CD4-positive, alpha-beta T cell (primary cell): ENCODE data around the gene FLRT1. TPM values are rescaled to one million over a fixed set of nuclear protein-coding genes. Genes with fewer than 3 reads are reported as not detected.

Source experiments
- ATAC-seq: fragments of 200-7000 bp; cut with Tn5 transposase; one replicate; pipeline ENCODE4 v1.10.0; 2022; ENCODE audit warnings: mild to moderate bottlenecking; ENCODE audit not compliant: poor library complexity
- CTCF ChIA-PET: fragments of 350-600 bp; sonication (Branson Sonifier 250); formaldehyde crosslinking; loops from one replicate; lab custom pipeline; 2021; ENCODE audit warnings: antibody characterized with exemption, inconsistent platforms; lab: Charles Lee
- POLR2A ChIA-PET: fragments of 350-600 bp; sonication (Branson Sonifier 250); formaldehyde crosslinking; loops from one replicate; lab custom pipeline; 2021; ENCODE audit warnings: antibody characterized with exemption, inconsistent platforms; lab: Charles Lee
- DNase-seq, 14 experiments: peaks; one replicate each; pipeline ENCODE4 v3.0.0-alpha.2; 2013 to 2020; ENCODE audit warnings: mixed read lengths in 2 of 14
- H3K27ac ChIP-seq, 2 donors: one replicate each; pipeline versions ENCODE4 v1.5.1 to v1.7.0; 2013; ENCODE audit warnings: low read length in 2 of 2, low read depth in 1 of 2, mild to moderate bottlenecking in 1 of 2
- H3K27me3 ChIP-seq, 2 experiments: 1 replicate in 1 of 2; 2 replicates in 1 of 2; pipeline versions ENCODE4 v1.6.1 to v1.7.0; 2013; ENCODE audit warnings: low read length in 2 of 2, control low read depth in 1 of 2, mild to moderate bottlenecking in 1 of 2, moderate library complexity in 1 of 2; ENCODE audit not compliant: insufficient read depth in 2 of 2, control insufficient read depth in 1 of 2
- H3K36me3 ChIP-seq: one replicate; pipeline ENCODE4 v1.6.1; 2013; ENCODE audit warnings: low read length, control low read depth; ENCODE audit not compliant: insufficient read depth
- H3K4me1 ChIP-seq: one replicate; pipeline ENCODE4 v1.6.1; 2013; ENCODE audit warnings: low read length, control low read depth; ENCODE audit not compliant: insufficient read depth
- H3K4me3 ChIP-seq: one replicate; pipeline ENCODE4 v1.5.1; 2013; ENCODE audit warnings: mild to moderate bottlenecking, low read length, moderate library complexity
- H3K9me3 ChIP-seq, 2 experiments: 1 replicate in 1 of 2; 2 replicates in 1 of 2; pipeline versions ENCODE4 v1.6.1 to v1.7.0; 2013; ENCODE audit warnings: low read length in 2 of 2, mild to moderate bottlenecking in 2 of 2, control low read depth in 1 of 2, moderate library complexity in 1 of 2; ENCODE audit not compliant: control insufficient read depth in 1 of 2, insufficient read depth in 1 of 2
- H3K27ac Mint-ChIP-seq: one replicate; pipeline ENCODE4 v1.8.0; 2020; ENCODE audit warnings: mixed read lengths
- H3K27me3 Mint-ChIP-seq: one replicate; pipeline ENCODE4 v1.8.0; 2021; ENCODE audit warnings: mixed read lengths
- H3K36me3 Mint-ChIP-seq: one replicate; pipeline ENCODE4 v1.8.0; 2021; ENCODE audit warnings: low read depth, mixed read lengths
- H3K4me1 Mint-ChIP-seq: one replicate; pipeline ENCODE4 v1.8.0; 2021; ENCODE audit warnings: low read depth, mixed read lengths
- H3K4me3 Mint-ChIP-seq: one replicate; pipeline ENCODE4 v1.8.0; 2020; ENCODE audit warnings: mild to moderate bottlenecking, mixed read lengths
- H3K9me3 Mint-ChIP-seq: one replicate; pipeline ENCODE4 v1.8.0; 2020; ENCODE audit warnings: mixed read lengths
- intact Hi-C, 2 experiments: fragments of 100-400 bp; cut with DNase I in 1 of 2; cut with micrococcal nuclease in 1 of 2; formaldehyde crosslinking; loops; one replicate each; pipeline versions ENCODE4 v1.15.1 to v1.9.0; 2023 to 2025; cut with DNase I, micrococcal nuclease
- total RNA-seq, 174 experiments: library from RNA in 2 of 174; stranded (reverse) in 2 of 174; gene quantifications; one replicate each; pipeline ENCODE4 v1.2.3 and lab custom pipeline; 2021 to 2026
- TF ChIP-seq, protein P1 (sequence below): fragments of 200-600 bp; IDR thresholded peaks from one replicate; pipeline ENCODE4 v1.8.0; 2022; ENCODE audit warnings: antibody characterized with exemption, mild to moderate bottlenecking

Gene FLRT1
- total RNA-seq, 2 experiments from 2014 or later: not detected

DNA sequence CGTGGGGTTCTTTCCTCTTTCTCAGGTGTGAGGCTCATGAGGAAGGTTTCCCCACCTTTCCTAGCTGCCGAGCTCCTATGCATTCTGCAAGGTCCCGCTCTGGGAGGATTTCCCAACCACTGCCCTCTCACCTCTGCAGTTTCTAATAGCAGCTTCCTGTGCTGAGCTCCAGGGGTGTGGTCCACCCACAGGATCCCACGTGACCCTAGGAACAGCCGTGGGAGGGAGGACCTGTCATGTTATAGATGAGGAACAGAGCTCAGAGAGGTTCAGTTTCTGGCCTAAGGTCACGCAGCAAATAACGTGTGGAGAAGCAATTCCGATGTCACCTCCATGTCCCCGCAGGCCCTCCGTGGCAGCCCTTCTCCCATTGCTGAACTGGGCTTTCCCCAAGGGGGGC is 38.5 kb downstream of the FLRT1 start:
- ChIA-PET CTCF (no interaction called here), POLR2A (no interaction called here)
- intact Hi-C loops: no loop called here
- Mint-ChIP-seq H3K9me3 (no peaks in the 10 kb centered on the region), H3K4me1 (peaks cover 6% of the 10 kb centered on the region), H3K4me3 (no peak overlapping the region), H3K27ac (no peak overlapping the region), H3K27me3 (no peaks in the 10 kb centered on the region), H3K36me3 (no peaks in the 10 kb centered on the region)
- TF ChIP-seq, protein P1, sequence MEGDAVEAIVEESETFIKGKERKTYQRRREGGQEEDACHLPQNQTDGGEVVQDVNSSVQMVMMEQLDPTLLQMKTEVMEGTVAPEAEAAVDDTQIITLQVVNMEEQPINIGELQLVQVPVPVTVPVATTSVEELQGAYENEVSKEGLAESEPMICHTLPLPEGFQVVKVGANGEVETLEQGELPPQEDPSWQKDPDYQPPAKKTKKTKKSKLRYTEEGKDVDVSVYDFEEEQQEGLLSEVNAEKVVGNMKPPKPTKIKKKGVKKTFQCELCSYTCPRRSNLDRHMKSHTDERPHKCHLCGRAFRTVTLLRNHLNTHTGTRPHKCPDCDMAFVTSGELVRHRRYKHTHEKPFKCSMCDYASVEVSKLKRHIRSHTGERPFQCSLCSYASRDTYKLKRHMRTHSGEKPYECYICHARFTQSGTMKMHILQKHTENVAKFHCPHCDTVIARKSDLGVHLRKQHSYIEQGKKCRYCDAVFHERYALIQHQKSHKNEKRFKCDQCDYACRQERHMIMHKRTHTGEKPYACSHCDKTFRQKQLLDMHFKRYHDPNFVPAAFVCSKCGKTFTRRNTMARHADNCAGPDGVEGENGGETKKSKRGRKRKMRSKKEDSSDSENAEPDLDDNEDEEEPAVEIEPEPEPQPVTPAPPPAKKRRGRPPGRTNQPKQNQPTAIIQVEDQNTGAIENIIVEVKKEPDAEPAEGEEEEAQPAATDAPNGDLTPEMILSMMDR: no peak
- H3K27me3 ChIP-seq: no peaks in the 10 kb centered on the region
- no peaks in the 10 kb centered on the region for H3K36me3 ChIP-seq
- no peak overlapping the region for H3K4me3 ChIP-seq
- H3K9me3 ChIP-seq: no peaks in the 10 kb centered on the region
- DNase-seq (peak in 4 of 14 experiments; percentile 26 to 49 (median 35)), ATAC-seq (no peak)
- H3K4me1 ChIP-seq: peaks cover 17% of the 10 kb centered on the region
- no peak overlapping the region for H3K27ac ChIP-seq

DNA sequence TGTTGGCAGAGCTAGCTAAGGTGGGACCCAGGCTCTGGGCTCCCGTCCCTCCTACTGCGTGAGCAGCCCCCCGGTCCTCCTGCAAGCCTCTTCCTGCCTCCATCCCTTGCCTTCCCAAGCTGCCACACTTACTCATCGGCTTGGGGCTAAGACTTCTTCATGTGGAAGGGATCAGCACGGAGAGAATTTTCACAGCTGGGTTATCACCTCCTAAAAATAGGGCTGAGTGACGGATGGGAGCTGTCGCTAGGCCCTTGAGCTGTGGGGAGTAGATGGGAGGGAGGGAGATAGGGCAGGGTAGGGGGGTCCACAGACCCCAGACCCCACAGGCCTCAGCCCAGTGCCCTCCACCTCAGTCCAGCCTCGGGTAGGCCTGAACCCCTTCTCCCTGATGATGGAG is 41.0 kb downstream of the FLRT1 start:
- TF ChIP-seq, protein P1: no peak
- ChIA-PET CTCF (no interaction called here), POLR2A (no interaction called here)
- no peak for DNase-seq
- peaks cover 17% of the 10 kb centered on the region for H3K4me1 ChIP-seq
- no peaks in the 10 kb centered on the region for H3K9me3 Mint-ChIP-seq
- no peaks in the 10 kb centered on the region for H3K27me3 ChIP-seq
- no peaks in the 10 kb centered on the region for H3K36me3 ChIP-seq
- no peaks in the 10 kb centered on the region for H3K9me3 ChIP-seq
- no peaks in the 10 kb centered on the region for H3K27me3 Mint-ChIP-seq
- intact Hi-C loops: no loop called here
- no peak overlapping the region for H3K4me3 ChIP-seq
- H3K27ac ChIP-seq: no peak overlapping the region
- peaks cover 6% of the 10 kb centered on the region for H3K4me1 Mint-ChIP-seq
- H3K4me3 Mint-ChIP-seq: no peak overlapping the region
- H3K36me3 Mint-ChIP-seq: no peaks in the 10 kb centered on the region
- no peak overlapping the region for H3K27ac Mint-ChIP-seq
- no peak for ATAC-seq

- ChIA-PET CTCF (no interaction called here), POLR2A (no interaction called here)
- Mint-ChIP-seq H3K4me3 (no peak overlapping the region), H3K9me3 (no peaks in the 10 kb centered on the region), H3K27ac (no peak overlapping the region), H3K4me1 (peaks cover 6% of the 10 kb centered on the region), H3K27me3 (no peaks in the 10 kb centered on the region), H3K36me3 (no peaks in the 10 kb centered on the region)
- no peak for ATAC-seq
- no peaks in the 10 kb centered on the region for H3K9me3 ChIP-seq
- H3K4me3 ChIP-seq: no peak overlapping the region
- no peak overlapping the region for H3K27ac ChIP-seq
- intact Hi-C loops: no loop called here
- H3K27me3 ChIP-seq: no peaks in the 10 kb centered on the region
- H3K4me1 ChIP-seq: peaks cover 17% of the 10 kb centered on the region
- H3K36me3 ChIP-seq: no peaks in the 10 kb centered on the region
- no peak for DNase-seq
- TF ChIP-seq, protein P1: no peak
Measured at GRCh38 chr11:64077607-64078006, 41.9 kb downstream of the FLRT1 start.
